SK-N-SH (cell line): Measurements from ENCODE around the gene KLHDC7B.

Experiments used
- NRF1 ChIP-seq: IDR thresholded peaks from 2 replicates; pipeline ENCODE4 v1.6.1; 2012; ENCODE audit warnings: low read depth, mild to moderate bottlenecking, low read length
- POLR2AphosphoS5 ChIP-seq: IDR thresholded peaks from 2 replicates; pipeline ENCODE4 v1.6.1; 2012; ENCODE audit warnings: low read depth, low read length
- RFX5 ChIP-seq: IDR thresholded peaks from 2 replicates; pipeline ENCODE4 v1.6.1; 2012; ENCODE audit warnings: mild to moderate bottlenecking, improper control_type of control experiment, low read length
- TCF12 ChIP-seq: IDR thresholded peaks from 2 replicates; pipeline ENCODE4 v1.4.0; 2012
- TF ChIP-seq, protein P1 (sequence below): fragments of 200-600 bp; sonication (generic); IDR thresholded peaks from 2 replicates; pipeline ENCODE4 v1.6.1; 2017; ENCODE audit warnings: antibody characterized with exemption, mild to moderate bottlenecking, moderate library complexity
- TF ChIP-seq, protein P2 (sequence below): fragments of 150-350 bp; IDR thresholded peaks from 2 replicates; pipeline ENCODE4 v1.6.1; 2017; ENCODE audit warnings: antibody characterized with exemption, low read length, low read depth, borderline replicate concordance
- TF ChIP-seq, protein P3 (sequence below): IDR thresholded peaks from 2 replicates; pipeline ENCODE4 v1.4.0; 2012; ENCODE audit warnings: low read depth, borderline replicate concordance

DNA sequence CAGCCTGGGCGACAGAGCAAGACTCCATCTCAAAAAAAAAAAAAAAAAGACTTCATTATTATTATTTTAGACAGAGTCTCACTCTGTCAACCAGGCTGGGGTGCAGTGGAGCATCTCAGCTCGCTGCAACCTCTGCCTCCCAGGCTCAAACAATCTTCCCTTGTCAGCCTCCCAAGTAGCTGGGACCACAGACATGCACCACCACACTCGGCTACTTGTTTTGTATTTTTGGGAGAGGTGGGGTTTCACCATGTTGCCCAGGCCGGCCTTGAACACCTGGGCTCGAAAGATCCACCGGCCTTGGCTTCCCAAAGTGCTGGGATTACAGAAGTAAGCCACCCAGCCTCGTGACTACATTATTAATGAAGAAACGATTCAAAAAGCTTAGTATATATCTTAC is 10.6 kb upstream of the KLHDC7B start:
- TF ChIP-seq, protein P1, sequence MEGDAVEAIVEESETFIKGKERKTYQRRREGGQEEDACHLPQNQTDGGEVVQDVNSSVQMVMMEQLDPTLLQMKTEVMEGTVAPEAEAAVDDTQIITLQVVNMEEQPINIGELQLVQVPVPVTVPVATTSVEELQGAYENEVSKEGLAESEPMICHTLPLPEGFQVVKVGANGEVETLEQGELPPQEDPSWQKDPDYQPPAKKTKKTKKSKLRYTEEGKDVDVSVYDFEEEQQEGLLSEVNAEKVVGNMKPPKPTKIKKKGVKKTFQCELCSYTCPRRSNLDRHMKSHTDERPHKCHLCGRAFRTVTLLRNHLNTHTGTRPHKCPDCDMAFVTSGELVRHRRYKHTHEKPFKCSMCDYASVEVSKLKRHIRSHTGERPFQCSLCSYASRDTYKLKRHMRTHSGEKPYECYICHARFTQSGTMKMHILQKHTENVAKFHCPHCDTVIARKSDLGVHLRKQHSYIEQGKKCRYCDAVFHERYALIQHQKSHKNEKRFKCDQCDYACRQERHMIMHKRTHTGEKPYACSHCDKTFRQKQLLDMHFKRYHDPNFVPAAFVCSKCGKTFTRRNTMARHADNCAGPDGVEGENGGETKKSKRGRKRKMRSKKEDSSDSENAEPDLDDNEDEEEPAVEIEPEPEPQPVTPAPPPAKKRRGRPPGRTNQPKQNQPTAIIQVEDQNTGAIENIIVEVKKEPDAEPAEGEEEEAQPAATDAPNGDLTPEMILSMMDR, result no peak
- no peak for TF ChIP-seq POLR2AphosphoS5
- no peak for TF ChIP-seq TCF12
- TF ChIP-seq, protein P2, sequence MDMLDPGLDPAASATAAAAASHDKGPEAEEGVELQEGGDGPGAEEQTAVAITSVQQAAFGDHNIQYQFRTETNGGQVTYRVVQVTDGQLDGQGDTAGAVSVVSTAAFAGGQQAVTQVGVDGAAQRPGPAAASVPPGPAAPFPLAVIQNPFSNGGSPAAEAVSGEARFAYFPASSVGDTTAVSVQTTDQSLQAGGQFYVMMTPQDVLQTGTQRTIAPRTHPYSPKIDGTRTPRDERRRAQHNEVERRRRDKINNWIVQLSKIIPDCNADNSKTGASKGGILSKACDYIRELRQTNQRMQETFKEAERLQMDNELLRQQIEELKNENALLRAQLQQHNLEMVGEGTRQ, result no peak
- TF ChIP-seq RFX5, result no peak
- no peak for TF ChIP-seq NRF1
- TF ChIP-seq, protein P3, sequence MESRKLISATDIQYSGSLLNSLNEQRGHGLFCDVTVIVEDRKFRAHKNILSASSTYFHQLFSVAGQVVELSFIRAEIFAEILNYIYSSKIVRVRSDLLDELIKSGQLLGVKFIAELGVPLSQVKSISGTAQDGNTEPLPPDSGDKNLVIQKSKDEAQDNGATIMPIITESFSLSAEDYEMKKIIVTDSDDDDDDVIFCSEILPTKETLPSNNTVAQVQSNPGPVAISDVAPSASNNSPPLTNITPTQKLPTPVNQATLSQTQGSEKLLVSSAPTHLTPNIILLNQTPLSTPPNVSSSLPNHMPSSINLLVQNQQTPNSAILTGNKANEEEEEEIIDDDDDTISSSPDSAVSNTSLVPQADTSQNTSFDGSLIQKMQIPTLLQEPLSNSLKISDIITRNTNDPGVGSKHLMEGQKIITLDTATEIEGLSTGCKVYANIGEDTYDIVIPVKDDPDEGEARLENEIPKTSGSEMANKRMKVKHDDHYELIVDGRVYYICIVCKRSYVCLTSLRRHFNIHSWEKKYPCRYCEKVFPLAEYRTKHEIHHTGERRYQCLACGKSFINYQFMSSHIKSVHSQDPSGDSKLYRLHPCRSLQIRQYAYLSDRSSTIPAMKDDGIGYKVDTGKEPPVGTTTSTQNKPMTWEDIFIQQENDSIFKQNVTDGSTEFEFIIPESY, result no peak
